ENCODE results near the gene HNRNPA1.
"Not testable (repeated sequence)": the region's sequence is repeated elsewhere in the genome, so short reads cannot be mapped to it uniquely, and the experiment has no call there.

Gene HNRNPA1

DNA sequence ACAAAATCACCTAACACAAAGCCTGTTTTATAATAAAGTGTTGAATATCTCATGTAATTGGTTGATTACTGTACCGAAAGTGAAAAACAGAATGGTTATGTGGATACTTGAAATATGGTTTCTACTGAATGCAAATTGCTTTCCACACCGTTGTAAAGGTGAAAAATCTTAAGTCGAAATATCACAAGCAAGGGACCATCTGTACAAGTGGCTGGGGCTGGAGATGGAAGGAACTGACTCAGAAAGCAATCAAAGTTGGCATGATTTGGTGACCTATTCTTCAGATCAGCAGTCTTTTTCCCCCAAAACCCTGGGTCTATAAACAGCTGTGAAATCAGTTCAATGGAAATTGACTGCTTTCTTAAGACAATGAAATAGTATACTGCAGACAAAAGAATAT, 4.2 kb upstream of the HNRNPA1 start:
- no peak for DNase-seq

GRCh38 chr12:54277823-54278276, 2.7 kb upstream of the HNRNPA1 start:
- peak; percentile 84 for DNase-seq

DNA sequence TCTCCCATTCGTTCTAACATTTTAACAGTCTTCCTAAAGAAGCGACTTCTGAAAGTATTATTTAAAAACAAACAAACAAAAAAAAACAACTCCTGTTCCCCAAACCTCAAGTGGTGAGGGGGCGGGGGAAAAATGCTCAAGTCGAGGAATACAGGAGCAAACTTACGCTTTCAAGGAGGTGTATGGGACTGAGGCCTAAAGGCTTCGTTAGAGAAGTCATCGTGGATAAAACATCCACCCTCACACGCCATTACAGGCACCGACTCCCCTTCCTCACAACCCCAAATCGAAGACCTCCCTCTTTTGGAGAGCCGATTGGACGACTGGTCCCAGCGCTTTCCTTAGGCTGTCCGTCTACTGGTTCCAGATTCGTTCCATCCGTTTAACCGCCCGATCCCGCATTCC, 1.3 kb upstream of the HNRNPA1 start:
- no peak for DNase-seq

DNA sequence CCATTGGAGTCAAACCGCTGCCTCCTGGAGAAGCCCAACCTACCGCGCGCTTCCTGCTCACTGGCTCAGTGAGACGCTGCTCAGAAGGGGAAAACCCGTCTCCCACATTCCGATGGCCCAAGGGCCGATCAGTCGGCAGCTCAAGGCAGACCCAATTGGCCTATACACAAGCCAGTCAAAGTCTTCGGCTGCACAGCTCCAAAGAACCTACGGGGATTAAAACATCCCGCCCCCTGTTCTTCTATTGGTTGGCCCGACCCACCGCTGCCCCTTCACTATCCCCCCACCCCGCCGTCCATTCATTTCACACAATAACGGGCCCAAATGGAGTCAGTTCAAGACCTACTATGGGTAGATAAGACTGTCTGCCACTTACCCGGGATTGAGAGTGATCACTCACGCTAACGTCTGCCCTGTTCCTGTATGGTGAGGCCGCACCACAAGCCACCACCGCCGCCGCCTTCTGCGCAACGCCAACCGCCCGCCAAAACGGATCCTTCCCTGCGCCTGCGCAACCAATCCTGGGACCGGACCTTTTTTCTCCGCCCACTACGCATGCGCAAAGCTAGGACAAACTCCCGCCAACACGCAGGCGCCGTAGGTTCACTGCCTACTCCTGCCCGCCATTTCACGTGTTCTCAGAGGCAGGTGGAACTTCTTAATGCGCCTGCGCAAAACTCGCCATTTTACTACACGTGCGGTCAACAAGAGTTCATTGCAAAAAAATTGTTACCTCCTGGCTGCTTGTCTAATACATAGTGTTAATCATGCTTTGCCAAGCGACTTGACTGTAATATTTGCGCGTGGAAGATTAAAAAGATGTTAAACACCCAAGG, 676 bp upstream of the HNRNPA1 start, which contains the start of gene CBX5:
CBX5 (minus strand) TSS at position 491 of the 836 bp plus-strand sequence. CDS start 22,472 bp downstream, outside the sequence.
- peak; percentile 100 for DNase-seq

DNA sequence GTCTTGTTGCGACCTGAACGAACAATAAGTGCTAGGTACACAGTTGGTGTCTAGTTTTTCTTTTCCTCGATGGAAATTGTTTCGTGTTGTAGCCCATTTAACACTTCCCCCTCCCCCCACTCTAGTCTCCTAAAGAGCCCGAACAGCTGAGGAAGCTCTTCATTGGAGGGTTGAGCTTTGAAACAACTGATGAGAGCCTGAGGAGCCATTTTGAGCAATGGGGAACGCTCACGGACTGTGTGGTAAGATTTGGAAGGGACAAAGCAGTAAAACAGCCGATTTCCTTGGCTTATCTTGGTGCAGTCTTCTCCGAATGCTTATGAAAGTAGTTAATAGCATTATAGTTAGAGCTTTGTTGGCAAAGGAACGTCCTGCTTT, 724 bp downstream of the HNRNPA1 start:
- not testable (repeated sequence) for DNase-seq

DNA sequence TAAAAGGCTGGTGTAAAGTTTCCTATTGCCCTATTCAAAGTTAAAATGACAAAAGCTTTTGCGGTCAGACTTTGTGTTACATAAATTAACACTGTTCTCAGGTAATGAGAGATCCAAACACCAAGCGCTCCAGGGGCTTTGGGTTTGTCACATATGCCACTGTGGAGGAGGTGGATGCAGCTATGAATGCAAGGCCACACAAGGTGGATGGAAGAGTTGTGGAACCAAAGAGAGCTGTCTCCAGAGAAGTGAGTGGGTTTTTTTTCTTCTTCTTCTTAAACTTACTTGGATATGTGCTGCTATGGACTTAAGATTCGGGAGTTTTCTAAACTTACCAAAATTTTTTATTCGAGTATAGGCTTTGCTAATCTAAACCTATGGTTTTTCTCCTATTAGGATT, 1.2 kb downstream of the HNRNPA1 start:
- not testable (repeated sequence) for DNase-seq

GRCh38 chr12:54282949-54283593, 2.5 kb downstream of the HNRNPA1 start:
- DNase-seq: no peak

DNA sequence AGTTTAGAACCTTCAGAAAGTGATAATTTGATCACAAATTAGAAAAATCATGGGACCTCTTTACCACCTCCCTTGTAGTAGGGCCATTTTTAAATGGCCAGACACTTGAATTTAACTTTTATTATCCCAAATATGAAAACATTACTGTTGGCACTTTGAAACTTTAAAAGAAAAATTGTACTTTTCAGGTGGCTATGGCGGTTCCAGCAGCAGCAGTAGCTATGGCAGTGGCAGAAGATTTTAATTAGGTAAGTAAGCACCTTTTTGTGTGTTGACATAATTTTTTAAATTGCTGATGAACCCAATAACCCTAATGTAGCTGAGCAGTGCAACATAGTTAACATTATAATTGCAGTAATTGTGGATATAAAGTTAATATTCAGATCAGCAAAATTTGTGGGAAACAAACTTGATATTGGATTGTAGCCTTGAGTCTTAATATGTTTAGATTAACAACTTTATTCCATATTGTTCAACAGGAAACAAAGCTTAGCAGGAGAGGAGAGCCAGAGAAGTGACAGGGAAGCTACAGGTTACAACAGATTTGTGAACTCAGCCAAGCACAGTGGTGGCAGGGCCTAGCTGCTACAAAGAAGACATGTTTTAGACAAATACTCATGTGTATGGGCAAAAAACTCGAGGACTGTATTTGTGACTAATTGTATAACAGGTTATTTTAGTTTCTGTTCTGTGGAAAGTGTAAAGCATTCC, 3.7 kb downstream of the HNRNPA1 start:
- DNase-seq: not testable (repeated sequence)

- DNase-seq: peak; percentile 10
Measured at GRCh38 chr12:54285150-54286041, 4.9 kb downstream of the HNRNPA1 start.

- no peak for DNase-seq
Measured at GRCh38 chr12:54286042-54287030, 5.8 kb downstream of the HNRNPA1 start.

DNA sequence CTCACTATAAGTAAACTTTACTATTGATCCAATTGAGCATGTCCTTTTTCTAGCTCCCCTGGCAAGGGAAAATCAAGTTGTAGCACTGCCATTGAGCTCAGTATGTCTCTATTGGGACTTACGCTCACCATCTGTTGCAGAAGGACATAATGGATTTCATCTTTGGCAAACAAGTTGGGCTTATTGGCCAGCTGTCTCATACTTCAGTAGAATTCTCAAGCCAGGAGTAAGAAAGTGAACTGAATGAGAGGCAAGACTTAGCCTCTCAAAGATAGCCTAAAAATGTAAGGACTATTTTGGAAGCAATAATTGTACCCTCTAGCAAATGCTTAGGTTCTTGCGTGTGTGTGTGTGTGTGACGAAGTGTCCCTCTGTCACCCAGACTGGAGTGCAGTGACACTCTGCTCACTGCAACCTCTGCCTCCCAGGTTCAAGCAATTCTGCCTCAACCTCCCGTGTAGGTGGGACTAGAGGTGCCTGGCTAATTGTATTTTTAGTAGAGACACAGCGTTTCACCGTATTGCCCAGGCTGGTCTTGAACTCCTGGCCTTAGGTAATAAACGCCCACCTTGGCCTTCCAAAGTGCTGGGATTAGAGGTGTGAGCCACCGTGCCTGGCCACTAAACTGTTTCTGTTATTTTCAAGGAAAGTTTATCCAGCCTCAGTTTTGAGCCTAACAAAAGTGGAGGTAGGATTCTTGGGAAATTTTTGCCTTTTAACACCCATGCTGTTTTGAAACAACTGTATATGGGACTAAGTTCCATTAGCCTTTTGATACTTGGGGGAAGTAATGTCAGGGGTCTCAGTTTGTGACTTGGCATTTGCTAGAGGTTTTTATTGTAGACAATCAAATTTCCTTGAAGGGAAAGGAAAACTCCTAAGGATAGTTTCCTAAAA, 7.0 kb downstream of the HNRNPA1 start:
- DNase-seq: no peak

GRCh38 chr12:54292083-54292930, 11.8 kb downstream of the HNRNPA1 start:
- no peak for DNase-seq

DNA sequence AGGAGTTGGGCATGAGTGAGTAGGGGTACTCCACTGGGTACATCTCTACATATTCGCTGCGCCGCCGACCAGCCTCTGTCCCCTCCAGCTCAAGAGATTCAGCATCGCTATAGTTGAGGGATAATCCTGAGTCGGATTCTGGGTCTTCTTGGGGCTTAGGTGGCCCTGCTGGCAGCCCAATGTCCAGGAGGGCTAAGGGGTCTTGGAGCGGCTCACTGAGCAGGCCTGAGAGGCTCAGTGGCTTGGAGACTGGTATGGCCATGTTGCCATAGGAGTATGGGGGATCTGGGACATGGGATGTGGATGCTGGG, 12.4 kb downstream of the HNRNPA1 start:
- DNase-seq: no peak

DNA sequence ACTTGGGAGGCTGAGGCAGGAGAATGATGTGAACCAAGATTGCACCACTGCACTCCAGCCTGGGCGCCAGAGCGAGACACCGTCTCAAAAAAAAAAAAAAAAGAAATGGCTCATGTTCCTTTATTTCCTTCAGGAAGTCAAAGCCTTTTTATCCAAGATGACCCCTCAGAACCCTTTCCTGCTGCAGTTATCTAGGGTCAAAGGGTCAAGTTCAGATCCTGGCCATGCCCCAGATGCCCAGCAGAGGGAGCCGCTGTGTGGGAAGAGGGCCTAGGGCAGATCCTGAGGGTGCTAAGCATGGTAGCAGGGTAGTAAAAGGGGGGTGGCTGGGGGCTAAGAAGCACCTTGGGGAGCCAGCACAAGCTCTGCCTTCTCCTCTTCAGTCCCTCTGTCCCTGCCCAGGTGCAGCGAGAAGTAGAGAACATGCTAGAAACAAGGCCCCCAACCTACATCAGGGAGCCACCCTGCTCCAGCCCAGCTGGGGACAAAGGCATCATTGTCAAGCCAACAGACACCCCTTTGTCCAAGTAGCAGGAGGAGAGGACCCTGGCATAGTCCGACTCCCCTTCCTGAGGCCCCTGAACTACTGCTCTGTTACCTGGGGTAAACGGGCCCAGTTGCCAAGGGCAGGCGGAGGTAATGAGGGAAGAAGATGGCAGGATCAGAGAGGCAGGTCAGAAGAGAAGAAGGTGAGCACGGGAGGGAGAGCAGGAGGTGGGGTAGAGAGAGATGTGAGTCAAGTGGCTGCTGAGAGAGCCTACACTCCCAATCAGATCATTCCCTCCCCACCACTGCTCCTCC, 13.8 kb downstream of the HNRNPA1 start:
- peak; percentile 28 for DNase-seq

- no peak for DNase-seq
Measured at GRCh38 chr12:54294953-54295566, 14.5 kb downstream of the HNRNPA1 start.

DNA sequence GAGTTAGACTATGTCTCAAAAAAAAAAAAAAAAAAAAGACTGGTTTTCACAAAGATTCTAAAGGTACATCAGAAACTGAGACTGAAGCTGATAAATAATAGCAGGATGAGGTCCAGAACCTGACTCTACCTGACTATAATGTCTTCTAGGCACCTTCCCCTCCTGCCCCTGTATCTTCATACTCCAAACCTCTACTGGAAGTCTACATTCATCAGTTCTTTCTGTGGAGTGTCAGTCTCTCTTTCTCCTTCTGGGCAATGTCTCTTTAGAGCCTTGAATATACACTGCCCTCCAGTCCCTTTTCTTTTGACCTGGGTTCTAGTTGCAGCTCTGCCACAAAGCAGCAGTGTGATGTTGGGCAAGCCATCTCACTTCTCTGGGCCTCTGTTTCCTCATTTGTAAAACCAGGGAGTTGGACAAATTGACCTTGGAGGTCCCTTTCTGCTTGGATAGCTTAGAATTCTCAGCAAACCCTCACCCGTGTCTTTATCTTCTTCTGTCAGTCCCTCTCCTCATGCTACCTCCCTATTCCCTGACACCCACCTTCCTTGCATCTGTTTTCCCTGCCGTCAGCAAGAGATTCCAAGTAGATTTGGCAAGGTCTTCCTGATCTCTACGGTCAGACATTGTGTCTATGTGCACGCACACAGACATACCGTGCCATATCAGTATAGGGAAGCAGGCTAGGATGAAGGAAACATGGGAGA, 16.0 kb downstream of the HNRNPA1 start:
- DNase-seq: no peak

DNA sequence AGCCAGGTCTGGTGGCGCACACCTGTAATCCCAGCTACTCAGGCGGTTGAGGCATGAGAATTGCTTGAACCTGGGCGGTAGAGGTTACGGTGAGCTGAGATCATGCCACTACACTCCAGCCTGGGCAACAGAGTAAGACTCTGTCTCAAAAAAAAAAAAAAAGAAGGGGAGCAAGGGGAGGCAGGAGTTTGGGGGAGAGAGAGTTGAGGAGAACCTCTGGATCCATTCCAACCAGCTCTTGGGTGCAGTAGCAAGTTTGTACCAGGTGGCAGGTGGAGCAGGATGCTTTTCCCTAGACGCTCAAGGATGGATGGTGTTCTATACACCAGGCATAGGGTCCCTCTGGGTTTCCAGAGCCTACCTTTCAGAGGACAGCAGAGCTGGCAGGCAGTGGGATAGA, 18.4 kb downstream of the HNRNPA1 start:
- DNase-seq: no peak
